K562 (cell line): ENCODE data around the gene ZC3H7B.

Experiments
- CTCF ChIP-seq, 3 experiments: IDR thresholded peaks in 2 of 3; conservative IDR thresholded peaks in 1 of 3; 2 replicates each; pipeline ENCODE4 v1.5.1; 2011 to 2012; ENCODE audit warnings: low read length in 3 of 3, mild to moderate bottlenecking in 3 of 3, control low read depth in 2 of 3, improper control_type of control experiment in 1 of 3, inconsistent platforms in 1 of 3, low read depth in 1 of 3, mixed read lengths in 1 of 3, moderate library complexity in 1 of 3; ENCODE audit not compliant: insufficient read depth in 2 of 3
- EP300 ChIP-seq: IDR thresholded peaks from 2 replicates; pipeline ENCODE4 v1.6.1; 2012; ENCODE audit warnings: low read length, improper control_type of control experiment
- GABPA ChIP-seq: fragments of 200-800 bp; sonication (Bioruptor generic); conservative IDR thresholded peaks from 2 replicates; pipeline ENCODE4 v1.6.1; 2016; ENCODE audit warnings: low read depth, missing genetic modification characterization, missing compliant biosample characterization
- MAFF ChIP-seq: IDR thresholded peaks from 2 replicates; pipeline ENCODE4 v1.6.1; 2012; ENCODE audit warnings: low read length, improper control_type of control experiment
- NFIC ChIP-seq: fragments of 450-650 bp; IDR thresholded peaks from 2 replicates; pipeline ENCODE4 v1.6.1; 2017; ENCODE audit warnings: mild to moderate bottlenecking, inconsistent platforms
- PCBP1 ChIP-seq: fragments of 200-400 bp; formaldehyde crosslinking; IDR thresholded peaks from 2 replicates; pipeline ENCODE4 v1.6.1; 2018; ENCODE audit warnings: mild to moderate bottlenecking, low read depth, low read length; ENCODE audit not compliant: poor library complexity, severe bottlenecking
- POLR2A ChIP-seq: fragments of 450-650 bp; conservative IDR thresholded peaks from 2 replicates; pipeline ENCODE4 v1.6.1; 2016
- POLR2AphosphoS5 ChIP-seq: IDR thresholded peaks from 2 replicates; pipeline ENCODE4 v1.6.1; 2011; ENCODE audit warnings: mild to moderate bottlenecking, low read depth, low read length, moderate library complexity; ENCODE audit not compliant: control insufficient read depth, insufficient read depth
- TRIM24 ChIP-seq, 2 experiments: fragments of 450-650 bp; IDR thresholded peaks; 2 replicates each; pipeline ENCODE4 v1.6.1; 2016
- ZNF175 ChIP-seq: fragments of 200-800 bp; sonication (Bioruptor generic); IDR thresholded peaks from 2 replicates; pipeline ENCODE4 v1.6.1; 2016; ENCODE audit warnings: low read depth, mild to moderate bottlenecking, missing genetic modification characterization, missing compliant biosample characterization
- ZNF644 ChIP-seq: fragments of 200-800 bp; sonication (Bioruptor generic); IDR thresholded peaks from 2 replicates; pipeline ENCODE4 v1.6.1; 2016; ENCODE audit warnings: low read depth, missing genetic modification characterization, missing compliant biosample characterization
- TF ChIP-seq, protein P1 (sequence below), 2 experiments: fragments of 450-650 bp; formaldehyde crosslinking in 1 of 2; IDR thresholded peaks; 2 replicates each; pipeline versions ENCODE4 v1.4.0 to v1.6.1; 2014 to 2020; ENCODE audit warnings: mild to moderate bottlenecking in 2 of 2, borderline replicate concordance in 1 of 2, low read depth in 1 of 2
- TF ChIP-seq, protein P2 (sequence below): sonication (generic); formaldehyde crosslinking; IDR thresholded peaks from 2 replicates; pipeline ENCODE4 v1.5.0; 2020; ENCODE audit warnings: missing genetic modification reagents
- TF ChIP-seq, protein P3 (sequence below): sonication (generic); formaldehyde crosslinking; IDR thresholded peaks from 2 replicates; pipeline ENCODE4 v1.8.1; 2023; ENCODE audit warnings: mild to moderate bottlenecking, missing genetic modification reagents

DNA sequence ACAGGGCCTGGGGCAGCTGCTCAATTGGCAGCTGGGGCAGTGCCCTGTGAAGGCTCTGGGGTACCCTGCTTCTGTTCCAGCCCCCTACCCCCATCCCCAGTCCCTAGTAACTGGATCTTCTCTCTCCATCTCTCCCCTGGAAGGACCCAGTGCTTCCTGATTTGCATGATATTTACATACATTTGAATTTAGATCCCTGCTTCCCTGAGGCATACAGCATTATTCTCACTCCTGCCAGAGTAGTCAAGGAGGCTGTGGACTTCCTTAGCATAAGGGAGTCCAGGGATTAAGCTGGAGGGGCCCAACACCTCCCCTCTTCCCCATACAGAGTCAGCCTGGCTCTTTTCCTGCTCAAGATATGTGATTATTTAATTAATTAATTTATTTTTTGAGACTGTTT, 105.1 kb downstream of the ZC3H7B start:
- no peak for TF ChIP-seq MAFF
- no peak for TF ChIP-seq CTCF (IDR thresholded peaks at IDR 0.05 in 2 of 3, conservative IDR thresholded peaks at IDR 0.05 in 1 of 3; ENCODE audit: insufficient read depth in 2 of 3, low read depth in 1 of 3, low read length in 3 of 3)
- TF ChIP-seq ZNF644 (tag), result no peak
- TF ChIP-seq, protein P1, sequence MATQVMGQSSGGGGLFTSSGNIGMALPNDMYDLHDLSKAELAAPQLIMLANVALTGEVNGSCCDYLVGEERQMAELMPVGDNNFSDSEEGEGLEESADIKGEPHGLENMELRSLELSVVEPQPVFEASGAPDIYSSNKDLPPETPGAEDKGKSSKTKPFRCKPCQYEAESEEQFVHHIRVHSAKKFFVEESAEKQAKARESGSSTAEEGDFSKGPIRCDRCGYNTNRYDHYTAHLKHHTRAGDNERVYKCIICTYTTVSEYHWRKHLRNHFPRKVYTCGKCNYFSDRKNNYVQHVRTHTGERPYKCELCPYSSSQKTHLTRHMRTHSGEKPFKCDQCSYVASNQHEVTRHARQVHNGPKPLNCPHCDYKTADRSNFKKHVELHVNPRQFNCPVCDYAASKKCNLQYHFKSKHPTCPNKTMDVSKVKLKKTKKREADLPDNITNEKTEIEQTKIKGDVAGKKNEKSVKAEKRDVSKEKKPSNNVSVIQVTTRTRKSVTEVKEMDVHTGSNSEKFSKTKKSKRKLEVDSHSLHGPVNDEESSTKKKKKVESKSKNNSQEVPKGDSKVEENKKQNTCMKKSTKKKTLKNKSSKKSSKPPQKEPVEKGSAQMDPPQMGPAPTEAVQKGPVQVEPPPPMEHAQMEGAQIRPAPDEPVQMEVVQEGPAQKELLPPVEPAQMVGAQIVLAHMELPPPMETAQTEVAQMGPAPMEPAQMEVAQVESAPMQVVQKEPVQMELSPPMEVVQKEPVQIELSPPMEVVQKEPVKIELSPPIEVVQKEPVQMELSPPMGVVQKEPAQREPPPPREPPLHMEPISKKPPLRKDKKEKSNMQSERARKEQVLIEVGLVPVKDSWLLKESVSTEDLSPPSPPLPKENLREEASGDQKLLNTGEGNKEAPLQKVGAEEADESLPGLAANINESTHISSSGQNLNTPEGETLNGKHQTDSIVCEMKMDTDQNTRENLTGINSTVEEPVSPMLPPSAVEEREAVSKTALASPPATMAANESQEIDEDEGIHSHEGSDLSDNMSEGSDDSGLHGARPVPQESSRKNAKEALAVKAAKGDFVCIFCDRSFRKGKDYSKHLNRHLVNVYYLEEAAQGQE (IDR thresholded peaks at IDR 0.05; ENCODE audit: borderline replicate concordance), result no peak
- TF ChIP-seq, protein P1 (CRISPR knock-in tag; IDR thresholded peaks at IDR 0.05; ENCODE audit: low read depth), result no peak
- TF ChIP-seq, protein P2, sequence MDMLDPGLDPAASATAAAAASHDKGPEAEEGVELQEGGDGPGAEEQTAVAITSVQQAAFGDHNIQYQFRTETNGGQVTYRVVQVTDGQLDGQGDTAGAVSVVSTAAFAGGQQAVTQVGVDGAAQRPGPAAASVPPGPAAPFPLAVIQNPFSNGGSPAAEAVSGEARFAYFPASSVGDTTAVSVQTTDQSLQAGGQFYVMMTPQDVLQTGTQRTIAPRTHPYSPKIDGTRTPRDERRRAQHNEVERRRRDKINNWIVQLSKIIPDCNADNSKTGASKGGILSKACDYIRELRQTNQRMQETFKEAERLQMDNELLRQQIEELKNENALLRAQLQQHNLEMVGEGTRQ, result no peak
- TF ChIP-seq POLR2A, result no peak
- no peak for TF ChIP-seq ZNF175
- TF ChIP-seq, protein P3, sequence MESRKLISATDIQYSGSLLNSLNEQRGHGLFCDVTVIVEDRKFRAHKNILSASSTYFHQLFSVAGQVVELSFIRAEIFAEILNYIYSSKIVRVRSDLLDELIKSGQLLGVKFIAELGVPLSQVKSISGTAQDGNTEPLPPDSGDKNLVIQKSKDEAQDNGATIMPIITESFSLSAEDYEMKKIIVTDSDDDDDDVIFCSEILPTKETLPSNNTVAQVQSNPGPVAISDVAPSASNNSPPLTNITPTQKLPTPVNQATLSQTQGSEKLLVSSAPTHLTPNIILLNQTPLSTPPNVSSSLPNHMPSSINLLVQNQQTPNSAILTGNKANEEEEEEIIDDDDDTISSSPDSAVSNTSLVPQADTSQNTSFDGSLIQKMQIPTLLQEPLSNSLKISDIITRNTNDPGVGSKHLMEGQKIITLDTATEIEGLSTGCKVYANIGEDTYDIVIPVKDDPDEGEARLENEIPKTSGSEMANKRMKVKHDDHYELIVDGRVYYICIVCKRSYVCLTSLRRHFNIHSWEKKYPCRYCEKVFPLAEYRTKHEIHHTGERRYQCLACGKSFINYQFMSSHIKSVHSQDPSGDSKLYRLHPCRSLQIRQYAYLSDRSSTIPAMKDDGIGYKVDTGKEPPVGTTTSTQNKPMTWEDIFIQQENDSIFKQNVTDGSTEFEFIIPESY (CRISPR knock-in tag), result no peak
- no peak for TF ChIP-seq POLR2AphosphoS5
- TF ChIP-seq EP300, result no peak
- TF ChIP-seq GABPA (tag), result no peak
- no peak for TF ChIP-seq NFIC
- no peak for TF ChIP-seq PCBP1
- TF ChIP-seq TRIM24 (IDR thresholded peaks at IDR 0.05), result no peak
